ENCODE data around the gene STRIP2. TPM values are rescaled to one million over a fixed set of nuclear protein-coding genes. Genes with fewer than 3 reads are reported as not detected.

Gene STRIP2
- total and polyA plus RNA-seq, 3 experiments from 2014 or later = 21.0 to 25.0 TPM; not detected in 1

DNA sequence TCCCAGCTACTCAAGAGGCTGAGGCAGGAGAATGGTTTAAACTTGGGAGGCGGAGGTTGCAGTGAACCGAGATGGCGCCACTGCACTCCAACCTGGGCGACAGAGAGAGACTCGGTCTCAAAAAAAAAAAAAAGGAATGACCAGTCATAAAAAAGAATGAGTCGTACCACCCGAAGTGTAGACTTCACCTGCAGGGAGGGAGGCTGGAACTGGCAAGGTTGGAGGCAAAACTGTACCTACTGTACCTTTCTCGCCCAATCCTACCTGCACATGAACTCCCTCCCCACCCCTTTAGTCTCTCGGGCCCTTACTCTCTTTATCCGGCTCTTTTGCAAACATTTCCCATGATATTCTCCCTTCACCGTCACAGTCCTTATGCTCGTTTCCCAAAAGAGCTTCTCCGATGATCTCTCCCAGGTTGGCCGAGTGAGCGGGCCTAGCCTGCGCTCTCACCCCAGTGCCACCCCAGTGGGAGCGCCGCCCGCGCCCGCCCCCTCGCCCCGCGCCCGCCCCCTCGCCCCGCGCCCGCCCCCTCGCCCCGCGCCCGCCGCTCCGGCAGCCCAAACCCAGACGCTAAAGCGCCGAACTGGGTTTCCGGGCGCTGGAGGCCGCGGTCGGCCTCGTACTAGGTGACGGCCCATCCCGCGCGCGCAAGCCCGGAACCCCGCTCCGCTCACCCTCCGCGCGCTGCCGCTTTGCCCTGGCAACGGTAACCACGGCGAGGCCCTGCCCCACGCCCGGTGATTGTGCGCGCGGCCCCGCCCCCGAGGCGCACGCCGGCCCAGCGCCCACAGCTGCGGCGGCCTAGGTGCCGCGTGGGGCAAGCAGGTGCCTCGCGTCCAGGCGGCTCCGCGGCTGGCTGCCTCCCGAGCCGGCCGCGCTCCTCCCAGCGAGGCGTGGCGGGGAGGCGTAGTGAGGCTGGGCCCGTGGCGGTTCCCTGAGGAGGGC lies 67.8 kb downstream of the STRIP2 start, which contains the start of gene SMKR1:
TSS of gene SMKR1 (plus strand) at position 772 of the 948 bp plus-strand sequence. CDS start 294 bp downstream, outside the sequence.
- Mint-ChIP-seq H3K27ac (peak within 1 kb of the TSS; percentile 76 to 97 (median 92)), H3K4me1 (peaks cover 18 to 24% (median 23%) of the 10 kb centered on the region in 3 donors), H3K4me3 (peak within 1 kb of the TSS; percentile 77 to 92 (median 86)), H3K36me3 (peaks cover 0 to 3% (median under 1%) of the 10 kb centered on the region in 3 donors), H3K9me3 (peaks cover 0 to 2% (median 0%) of the 10 kb centered on the region in 5 donors), H3K27me3 (peaks cover 0 to 3% of the 10 kb centered on the region in 2 donors)
- H3K36me3 ChIP-seq (ENCODE audit: insufficient read depth, low read length) = no peaks in the 10 kb centered on the region
- peak within 1 kb of the TSS; percentile 51 for H3K27ac ChIP-seq (ENCODE audit: low read depth, low read length)
- H3K4me1 ChIP-seq (ENCODE audit: insufficient read depth, low read length) = no peaks in the 10 kb centered on the region
- ChIA-PET POLR2A (interaction anchor here (0.7 kb wide), 1 partner anchor 28 kb away, joined by 3 read pairs; no protein-coding TSS in a partner anchor), CTCF (no interaction called here)
- no peaks in the 10 kb centered on the region for H3K27me3 ChIP-seq (ENCODE audit: insufficient read depth, low read length, poor library complexity, severe bottlenecking)
- DNase-seq = peak; percentile 92 to 97 (median 94)
- peak within 1 kb of the TSS; percentile 74 for H3K4me3 ChIP-seq (ENCODE audit: low read length)
- H3K9me3 ChIP-seq (ENCODE audit: low read length) = no peaks in the 10 kb centered on the region

DNA sequence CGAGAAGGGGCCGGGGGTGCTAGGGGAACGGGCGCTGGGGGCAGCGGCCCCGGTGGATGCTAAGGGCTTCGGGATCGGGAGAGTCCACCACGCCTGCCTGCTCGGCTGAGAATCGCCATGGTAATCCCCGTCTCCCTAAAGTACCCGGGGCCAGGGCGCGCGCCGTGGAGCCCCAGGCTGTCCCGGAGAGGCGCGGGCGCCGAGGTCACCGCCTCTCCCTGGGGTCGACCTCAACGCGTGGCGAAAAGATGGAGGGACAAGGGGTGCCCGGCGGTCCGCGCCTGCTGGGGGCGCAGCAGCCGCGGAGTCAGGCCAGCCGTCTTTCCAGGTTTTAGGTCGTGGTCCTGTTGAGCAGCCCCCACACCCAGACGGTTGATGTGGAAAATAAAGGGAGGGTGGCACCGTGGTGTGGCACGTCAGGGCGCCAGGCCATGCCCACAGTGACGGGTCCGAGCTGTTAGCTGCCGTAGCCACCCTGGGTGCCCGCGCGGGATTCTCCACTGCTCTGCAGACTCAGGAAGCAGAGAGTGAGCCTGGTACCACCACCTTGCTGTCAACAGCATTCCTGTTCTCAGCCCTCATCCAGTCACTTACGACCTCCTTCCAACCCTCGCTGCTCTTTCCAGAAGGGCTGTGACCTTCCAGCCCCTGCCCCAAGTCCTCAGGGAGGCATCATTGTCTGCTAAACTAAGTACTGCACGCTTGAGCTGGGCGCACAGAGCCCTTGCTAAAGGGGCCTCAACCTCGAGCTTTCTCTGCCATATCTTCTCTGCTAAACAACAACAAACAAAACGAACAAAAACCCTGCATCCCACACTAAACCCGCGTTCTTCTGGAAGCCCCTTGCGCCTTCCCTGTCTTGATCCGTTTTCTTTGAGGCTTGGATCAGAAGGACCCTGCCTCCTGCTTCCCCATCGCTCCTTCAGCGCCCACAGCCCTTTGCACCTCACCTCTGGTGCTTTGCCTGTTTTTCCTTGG lies 68.8 kb downstream of the STRIP2 start:
- POLR2A ChIA-PET = interaction anchor here (1.0 kb wide), 1 partner anchor 109 kb away, joined by 3 read pairs; no protein-coding TSS in a partner anchor
- H3K4me1 Mint-ChIP-seq = peaks cover 18 to 24% (median 23%) of the 10 kb centered on the region in 3 donors
- H3K36me3 Mint-ChIP-seq = peaks cover 0 to 3% (median 0%) of the 10 kb centered on the region in 3 donors
- peak overlapping the region; percentile 58 for H3K4me3 ChIP-seq (ENCODE audit: low read length)
- peak overlapping the region; percentile 74 to 89 (median 85) for H3K4me3 Mint-ChIP-seq
- peak overlapping the region; percentile 76 to 96 (median 88) for H3K27ac Mint-ChIP-seq
- H3K27ac ChIP-seq (ENCODE audit: low read depth, low read length) = peak overlapping the region; percentile 31
- H3K4me1 ChIP-seq (ENCODE audit: insufficient read depth, low read length) = no peaks in the 10 kb centered on the region
- H3K27me3 Mint-ChIP-seq = peaks cover 0 to under 1% of the 10 kb centered on the region in 2 donors
- peak in 2 of 5 donors; percentile 16 to 59 for DNase-seq
- no peaks in the 10 kb centered on the region for H3K27me3 ChIP-seq (ENCODE audit: insufficient read depth, low read length, poor library complexity, severe bottlenecking)
- no peaks in the 10 kb centered on the region for H3K9me3 ChIP-seq (ENCODE audit: low read length)
- peaks cover 0 to 2% (median 0%) of the 10 kb centered on the region in 5 donors for H3K9me3 Mint-ChIP-seq
- CTCF ChIA-PET = interaction anchor here (0.6 to 1.3 kb wide), 3 partner anchors 51 to 285 kb away, joined by 3 to 5 read pairs (median 4); no protein-coding TSS in a partner anchor
- no peaks in the 10 kb centered on the region for H3K36me3 ChIP-seq (ENCODE audit: insufficient read depth, low read length)

DNA sequence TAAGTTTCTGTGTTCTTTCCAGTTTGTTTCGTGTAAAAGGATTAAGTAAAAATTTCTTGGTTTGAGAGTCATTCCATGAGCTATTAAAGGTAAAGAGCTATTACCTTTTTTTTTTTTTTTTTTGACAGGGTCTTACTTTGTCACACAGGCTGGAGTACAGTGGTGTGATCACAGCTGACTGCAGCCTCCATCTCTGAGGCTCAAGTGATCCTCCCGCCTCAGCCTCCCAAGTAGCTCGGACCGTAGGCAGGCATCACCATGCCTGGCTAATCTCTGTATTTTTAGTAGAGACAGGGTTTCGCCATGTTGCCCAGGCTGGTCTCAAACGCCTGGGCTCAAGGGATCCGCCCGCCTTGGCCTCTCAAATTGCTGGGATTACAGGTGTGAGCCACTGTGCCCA lies 69.5 kb downstream of the STRIP2 start:
- Mint-ChIP-seq H3K9me3 (peaks cover 0 to 2% (median 0%) of the 10 kb centered on the region in 5 donors), H3K27ac (peak overlapping the region in 7 of 8 donors; percentile 65 to 96 (median 89)), H3K4me1 (peaks cover 18 to 24% (median 23%) of the 10 kb centered on the region in 3 donors), H3K36me3 (peaks cover 0 to 3% (median 0%) of the 10 kb centered on the region in 3 donors), H3K27me3 (no peaks in the 10 kb centered on the region), H3K4me3 (peak overlapping the region; percentile 74 to 89 (median 85))
- Histone ChIP-seq H3K27me3 (ENCODE audit: insufficient read depth, low read length, poor library complexity, severe bottlenecking) (no peaks in the 10 kb centered on the region), H3K27ac (ENCODE audit: low read depth, low read length) (no peak overlapping the region), H3K9me3 (ENCODE audit: low read length) (no peaks in the 10 kb centered on the region), H3K36me3 (ENCODE audit: insufficient read depth, low read length) (no peaks in the 10 kb centered on the region), H3K4me3 (ENCODE audit: low read length) (no peak overlapping the region), H3K4me1 (ENCODE audit: insufficient read depth, low read length) (no peaks in the 10 kb centered on the region)
- ChIA-PET POLR2A (interaction anchor here (1.0 kb wide), 1 partner anchor 108 kb away, joined by 3 read pairs; no protein-coding TSS in a partner anchor), CTCF (interaction anchor here (0.6 to 1.3 kb wide), 3 partner anchors 50 to 285 kb away, joined by 3 to 5 read pairs (median 4); no protein-coding TSS in a partner anchor)
- no peak for DNase-seq

DNA sequence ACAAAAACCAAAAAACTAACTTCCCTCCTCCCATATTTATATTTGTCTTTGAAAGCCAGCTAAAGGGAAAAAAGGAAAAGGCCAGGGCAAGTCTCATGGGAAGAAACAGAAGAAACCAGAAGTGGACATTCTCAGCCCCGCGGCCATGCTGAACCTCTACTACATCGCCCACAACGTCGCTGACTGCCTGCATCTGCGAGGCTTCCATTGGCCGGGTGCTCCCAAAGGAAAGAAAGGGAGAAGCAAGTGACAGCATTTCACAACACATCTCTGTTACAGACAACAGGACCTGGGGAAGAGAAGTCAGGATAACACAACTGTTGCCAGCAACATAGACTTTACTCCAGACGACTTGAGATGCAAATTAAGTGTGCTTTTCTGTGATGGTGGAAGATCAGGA lies 78.0 kb downstream of the STRIP2 start:
- no peaks in the 10 kb centered on the region for H3K27me3 ChIP-seq (ENCODE audit: insufficient read depth, low read length, poor library complexity, severe bottlenecking)
- H3K27ac ChIP-seq (ENCODE audit: low read depth, low read length) = no peak overlapping the region
- no peak for DNase-seq
- H3K9me3 ChIP-seq (ENCODE audit: low read length) = no peaks in the 10 kb centered on the region
- ChIA-PET CTCF (no interaction called here), POLR2A (no interaction called here)
- peak overlapping the region in 2 of 8 donors; percentile 7 to 21 for H3K27ac Mint-ChIP-seq
- H3K4me1 Mint-ChIP-seq = no peaks in the 10 kb centered on the region
- peaks cover 0 to 1% (median 0%) of the 10 kb centered on the region in 3 donors for H3K36me3 Mint-ChIP-seq
- no peaks in the 10 kb centered on the region for H3K9me3 Mint-ChIP-seq
- H3K4me1 ChIP-seq (ENCODE audit: insufficient read depth, low read length) = no peaks in the 10 kb centered on the region
- peaks cover 0 to 2% of the 10 kb centered on the region in 2 donors for H3K27me3 Mint-ChIP-seq
- H3K4me3 Mint-ChIP-seq = no peak overlapping the region
- no peak overlapping the region for H3K4me3 ChIP-seq (ENCODE audit: low read length)
- H3K36me3 ChIP-seq (ENCODE audit: insufficient read depth, low read length) = no peaks in the 10 kb centered on the region

DNA sequence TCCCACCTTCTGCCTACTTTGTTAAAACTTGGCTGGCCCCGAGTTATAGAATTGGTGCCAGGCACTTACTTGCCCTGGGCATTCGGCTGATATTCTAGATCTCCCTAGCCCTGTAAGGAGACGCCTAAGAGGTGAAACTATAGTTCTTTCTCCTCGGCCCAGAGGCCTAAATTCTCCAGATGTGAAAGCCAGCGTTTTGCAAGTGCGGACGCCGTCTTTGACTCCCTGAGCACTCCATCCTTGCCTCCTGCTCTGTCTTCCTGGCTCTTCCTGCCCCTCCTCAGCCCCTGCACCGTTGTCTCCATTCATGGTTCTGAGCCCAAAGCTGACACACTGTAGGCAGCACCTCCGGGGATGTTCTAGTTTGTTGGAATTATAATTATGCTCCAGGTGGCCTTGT lies 79.3 kb downstream of the STRIP2 start:
- H3K27ac Mint-ChIP-seq = no peak overlapping the region
- no peaks in the 10 kb centered on the region for H3K9me3 ChIP-seq (ENCODE audit: low read length)
- no peak overlapping the region for H3K27ac ChIP-seq (ENCODE audit: low read depth, low read length)
- H3K4me3 Mint-ChIP-seq = no peak overlapping the region
- no peaks in the 10 kb centered on the region for H3K4me1 Mint-ChIP-seq
- H3K27me3 Mint-ChIP-seq = peaks cover 3 to 5% of the 10 kb centered on the region in 2 donors
- ChIA-PET CTCF (no interaction called here), POLR2A (no interaction called here)
- no peak for DNase-seq
- no peaks in the 10 kb centered on the region for H3K36me3 ChIP-seq (ENCODE audit: insufficient read depth, low read length)
- no peak overlapping the region for H3K4me3 ChIP-seq (ENCODE audit: low read length)
- peaks cover 0 to 1% (median 0%) of the 10 kb centered on the region in 3 donors for H3K36me3 Mint-ChIP-seq
- H3K4me1 ChIP-seq (ENCODE audit: insufficient read depth, low read length) = no peaks in the 10 kb centered on the region
- no peaks in the 10 kb centered on the region for H3K9me3 Mint-ChIP-seq
- no peaks in the 10 kb centered on the region for H3K27me3 ChIP-seq (ENCODE audit: insufficient read depth, low read length, poor library complexity, severe bottlenecking)

DNA sequence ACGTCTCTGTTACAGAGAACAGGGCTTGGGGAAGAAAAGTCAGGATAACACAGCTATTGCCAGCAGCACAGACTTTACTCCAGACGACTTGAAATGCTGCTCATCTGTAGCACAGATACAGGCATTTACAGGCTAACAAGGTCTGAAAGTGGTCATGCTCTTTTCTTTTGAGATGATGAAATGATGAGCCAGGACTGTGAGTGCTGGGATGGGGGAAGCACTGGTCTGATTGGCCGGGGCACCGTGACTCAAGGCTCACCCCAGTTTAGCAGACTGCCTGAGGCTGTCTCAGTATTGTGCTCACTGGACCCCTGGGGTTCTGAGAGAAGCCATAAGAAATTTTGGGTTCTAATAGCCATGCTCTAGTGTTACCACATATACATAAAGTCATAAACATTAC lies 80.5 kb downstream of the STRIP2 start:
- Mint-ChIP-seq H3K9me3 (no peaks in the 10 kb centered on the region), H3K27ac (peak overlapping the region in 1 of 8 donors; percentile 38), H3K4me3 (no peak overlapping the region), H3K27me3 (peaks cover 6 to 7% of the 10 kb centered on the region in 2 donors), H3K36me3 (peaks cover 0 to 1% (median 0%) of the 10 kb centered on the region in 3 donors), H3K4me1 (no peaks in the 10 kb centered on the region)
- no peaks in the 10 kb centered on the region for H3K36me3 ChIP-seq (ENCODE audit: insufficient read depth, low read length)
- ChIA-PET CTCF (no interaction called here), POLR2A (no interaction called here)
- H3K4me3 ChIP-seq (ENCODE audit: low read length) = no peak overlapping the region
- H3K27ac ChIP-seq (ENCODE audit: low read depth, low read length) = no peak overlapping the region
- no peaks in the 10 kb centered on the region for H3K4me1 ChIP-seq (ENCODE audit: insufficient read depth, low read length)
- no peaks in the 10 kb centered on the region for H3K9me3 ChIP-seq (ENCODE audit: low read length)
- no peak for DNase-seq
- no peaks in the 10 kb centered on the region for H3K27me3 ChIP-seq (ENCODE audit: insufficient read depth, low read length, poor library complexity, severe bottlenecking)

DNA sequence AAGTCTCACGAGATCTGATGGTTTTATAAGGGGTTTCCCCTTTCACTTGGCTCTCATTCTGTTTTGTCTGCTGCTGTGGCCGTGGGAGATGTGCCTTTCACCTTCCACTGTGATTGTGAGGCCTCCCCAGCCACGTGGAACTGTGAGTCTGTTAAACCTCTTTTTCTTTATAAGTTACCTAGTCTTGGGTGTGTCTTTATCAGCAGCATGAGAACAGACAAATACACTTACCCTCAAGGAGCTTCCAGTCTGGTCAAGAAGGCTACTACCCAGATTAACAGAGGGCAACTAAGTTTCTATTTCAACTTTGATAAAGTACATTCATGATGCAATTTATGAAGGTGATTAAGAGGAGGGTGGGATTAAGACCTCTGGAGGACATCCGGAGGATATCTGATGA lies 81.1 kb downstream of the STRIP2 start:
- H3K4me1 Mint-ChIP-seq = no peaks in the 10 kb centered on the region
- no peaks in the 10 kb centered on the region for H3K36me3 ChIP-seq (ENCODE audit: insufficient read depth, low read length)
- POLR2A ChIA-PET = no interaction called here
- no peaks in the 10 kb centered on the region for H3K4me1 ChIP-seq (ENCODE audit: insufficient read depth, low read length)
- H3K4me3 Mint-ChIP-seq = no peak overlapping the region
- H3K27ac Mint-ChIP-seq = peak overlapping the region in 1 of 8 donors; percentile 14
- no peaks in the 10 kb centered on the region for H3K9me3 Mint-ChIP-seq
- no peaks in the 10 kb centered on the region for H3K9me3 ChIP-seq (ENCODE audit: low read length)
- H3K4me3 ChIP-seq (ENCODE audit: low read length) = no peak overlapping the region
- peaks cover 7 to 9% of the 10 kb centered on the region in 2 donors for H3K27me3 Mint-ChIP-seq
- no peak overlapping the region for H3K27ac ChIP-seq (ENCODE audit: low read depth, low read length)
- H3K36me3 Mint-ChIP-seq = peaks cover 0 to 1% (median 0%) of the 10 kb centered on the region in 3 donors
- no peaks in the 10 kb centered on the region for H3K27me3 ChIP-seq (ENCODE audit: insufficient read depth, low read length, poor library complexity, severe bottlenecking)
- DNase-seq = no peak
- CTCF ChIA-PET = no interaction called here
